ENCODE measurements around the gene DPM3. TPM values are rescaled to one million over a fixed set of nuclear protein-coding genes. Genes with fewer than 3 reads are reported as not detected.
A peak's percentile ranks its signal among the peaks of the same experiment; 100 is the strongest.

The DPM3 gene
- total RNA-seq, 2 experiments from 2014 or later, result 17.6 to 20.5 TPM

- H3K27me3 Mint-ChIP-seq, result peaks cover 9% of the 10 kb centered on the region
- Histone ChIP-seq H3K27ac (ENCODE audit: low read depth in 1 of 2, low read length in 2 of 2) (peak overlapping the region in 1 of 2 donors; percentile 99), H3K4me1 (ENCODE audit: insufficient read depth, low read length) (peaks cover 47% of the 10 kb centered on the region), H3K9me3 (ENCODE audit: control insufficient read depth in 1 of 2, insufficient read depth in 1 of 2, low read length in 2 of 2) (no peaks in the 10 kb centered on the region), H3K4me3 (ENCODE audit: low read length) (no peak overlapping the region), H3K27me3 (ENCODE audit: control insufficient read depth in 1 of 2, insufficient read depth in 2 of 2, low read length in 2 of 2) (no peaks in the 10 kb centered on the region), H3K36me3 (ENCODE audit: insufficient read depth, low read length) (peaks cover 7% of the 10 kb centered on the region)
- CTCF ChIA-PET, result interaction anchor here (1.3 to 2.0 kb wide), 2 partner anchors 38 to 43 kb away, joined by 7 read pairs; partner anchors contain the start of gene KRTCAP2
- POLR2A ChIA-PET, result interaction anchor here (2.3 kb wide), 1 partner anchor 8 kb away, joined by 10 read pairs; no protein-coding TSS in a partner anchor
- TF ChIP-seq CTCF (IDR thresholded peaks at IDR 0.05), result no peak
- no peaks in the 10 kb centered on the region for H3K9me3 Mint-ChIP-seq
- H3K4me3 Mint-ChIP-seq, result peak overlapping the region; percentile 95
- intact Hi-C loops (cut with DNase I, micrococcal nuclease), result no loop called here
- peak overlapping the region; percentile 98 for H3K27ac Mint-ChIP-seq
- peak in 1 of 14 experiments; percentile 22 for DNase-seq
- H3K36me3 Mint-ChIP-seq (ENCODE audit: low read depth), result peaks cover 39% of the 10 kb centered on the region
- no peak for ATAC-seq (ENCODE audit: poor library complexity)
- peaks cover 55% of the 10 kb centered on the region for H3K4me1 Mint-ChIP-seq (ENCODE audit: low read depth)
Measured at GRCh38 chr1:155134322-155134721, 6.0 kb downstream of the DPM3 start.

GRCh38 chr1:155133799-155134281 lies 6.5 kb downstream of the DPM3 start:
- H3K27ac Mint-ChIP-seq, result peak overlapping the region; percentile 60
- peaks cover 0 to 3% of the 10 kb centered on the region in 2 experiments for H3K27me3 ChIP-seq (ENCODE audit: control insufficient read depth in 1 of 2, insufficient read depth in 2 of 2, low read length in 2 of 2)
- DNase-seq, result no peak
- ChIA-PET POLR2A (no interaction called here), CTCF (interaction anchor here (1.3 to 2.0 kb wide), 2 partner anchors 39 to 42 kb away, joined by 7 read pairs; partner anchors contain the start of gene KRTCAP2)
- peaks cover 58% of the 10 kb centered on the region for H3K4me1 Mint-ChIP-seq (ENCODE audit: low read depth)
- ATAC-seq (ENCODE audit: poor library complexity), result no peak
- H3K27ac ChIP-seq (ENCODE audit: low read depth in 1 of 2, low read length in 2 of 2), result no peak overlapping the region
- H3K36me3 ChIP-seq (ENCODE audit: insufficient read depth, low read length), result peaks cover 7% of the 10 kb centered on the region
- H3K4me3 Mint-ChIP-seq, result peak overlapping the region; percentile 95
- intact Hi-C loops (cut with DNase I, micrococcal nuclease), result no loop called here
- H3K9me3 ChIP-seq (ENCODE audit: control insufficient read depth in 1 of 2, insufficient read depth in 1 of 2, low read length in 2 of 2), result no peaks in the 10 kb centered on the region
- no peaks in the 10 kb centered on the region for H3K9me3 Mint-ChIP-seq
- H3K4me3 ChIP-seq (ENCODE audit: low read length), result no peak overlapping the region
- peaks cover 47% of the 10 kb centered on the region for H3K4me1 ChIP-seq (ENCODE audit: insufficient read depth, low read length)
- TF ChIP-seq CTCF (IDR thresholded peaks at IDR 0.05), result no peak
- peaks cover 39% of the 10 kb centered on the region for H3K36me3 Mint-ChIP-seq (ENCODE audit: low read depth)
- peaks cover 12% of the 10 kb centered on the region for H3K27me3 Mint-ChIP-seq

GRCh38 chr1:155131856-155132255 lies 8.5 kb downstream of the DPM3 start:
- DNase-seq (no peak), ATAC-seq (ENCODE audit: poor library complexity) (no peak)
- Histone ChIP-seq H3K9me3 (ENCODE audit: control insufficient read depth in 1 of 2, insufficient read depth in 1 of 2, low read length in 2 of 2) (no peaks in the 10 kb centered on the region), H3K4me3 (ENCODE audit: low read length) (no peak overlapping the region), H3K27me3 (ENCODE audit: control insufficient read depth in 1 of 2, insufficient read depth in 2 of 2, low read length in 2 of 2) (peaks cover 7 to 13% of the 10 kb centered on the region in 2 experiments), H3K4me1 (ENCODE audit: insufficient read depth, low read length) (peaks cover 55% of the 10 kb centered on the region), H3K27ac (ENCODE audit: low read depth in 1 of 2, low read length in 2 of 2) (no peak overlapping the region), H3K36me3 (ENCODE audit: insufficient read depth, low read length) (no peaks in the 10 kb centered on the region)
- peaks cover 37% of the 10 kb centered on the region for H3K36me3 Mint-ChIP-seq (ENCODE audit: low read depth)
- H3K4me1 Mint-ChIP-seq (ENCODE audit: low read depth), result peaks cover 55% of the 10 kb centered on the region
- H3K4me3 Mint-ChIP-seq, result peak overlapping the region; percentile 72
- intact Hi-C loops (cut with DNase I, micrococcal nuclease), result loop anchor here in 1 of 2 experiments (2.0 kb wide), 1 partner anchor 45 kb away; no protein-coding TSS in a partner anchor
- ChIA-PET POLR2A (interaction anchor here (0.7 to 1.2 kb wide), 2 partner anchors 41 to 42 kb away, joined by 3 read pairs; partner anchors contain the start of gene KRTCAP2), CTCF (interaction anchor here (1.2 kb wide), 1 partner anchor 36 kb away, joined by 4 read pairs; no protein-coding TSS in a partner anchor)
- no peak for TF ChIP-seq CTCF (IDR thresholded peaks at IDR 0.05)
- H3K27ac Mint-ChIP-seq, result peak overlapping the region; percentile 82
- peaks cover 26% of the 10 kb centered on the region for H3K27me3 Mint-ChIP-seq
- H3K9me3 Mint-ChIP-seq, result no peaks in the 10 kb centered on the region

Data from CD4-positive, alpha-beta T cell (primary cell).